Measurements from ENCODE around the gene MEF2C.

GRCh38 chr5:88886252-88886651 is 3.3 kb upstream of the MEF2C start:
- no peak for TF ChIP-seq CTCF (IDR thresholded peaks at IDR 0.05; ENCODE audit: low read length)
- no peak for TF ChIP-seq EZH2 (IDR thresholded peaks at IDR 0.05; ENCODE audit: borderline replicate concordance, low read length)
